PC-9 (cell line): ENCODE data around the gene MACROD2. TPM values are rescaled to one million over a fixed set of nuclear protein-coding genes. Genes with fewer than 3 reads are reported as not detected.

ENCODE experiments used
- BruUV-seq: library from RNA; stranded (reverse); fragments of 400-500 nt; replicated peaks from 2 replicates; lab custom pipeline; 2021; lab: Mats Ljungman, UMichigan
- CTCF ChIA-PET: fragments of 300-600 bp; sonication (Branson Sonifier 250); formaldehyde crosslinking; loops from one replicate; lab custom pipeline; 2022; ENCODE audit warnings: antibody characterized with exemption; lab: Charles Lee
- POLR2A ChIA-PET: fragments of 300-600 bp; sonication (Branson Sonifier 250); formaldehyde crosslinking; loops from one replicate; lab custom pipeline; 2022; ENCODE audit warnings: antibody characterized with exemption; ENCODE audit not compliant: unreplicated experiment; lab: Charles Lee
- DNase-seq, 2 experiments: peaks; one replicate each; pipeline versions ENCODE4 v3.0.0 to v3.0.0-alpha.2; 2015 to 2022; ENCODE audit warnings: mixed read lengths in 1 of 2
- H2AFZ ChIP-seq: fragments of 200-600 bp; sonication (generic); 2 replicates; pipeline ENCODE4 v1.8.1; 2017; ENCODE audit warnings: antibody characterized with exemption
- H3F3A ChIP-seq: fragments of 200-600 bp; sonication (generic); 2 replicates; pipeline ENCODE4 v1.8.1; 2017; ENCODE audit warnings: antibody characterized with exemption, mild to moderate bottlenecking, low read depth; ENCODE audit not compliant: insufficient read depth
- H3K27ac ChIP-seq: fragments of 200-600 bp; sonication (generic); 2 replicates; pipeline ENCODE4 v1.6.1; 2016; ENCODE audit warnings: mixed run types
- H3K27me3 ChIP-seq: fragments of 200-600 bp; sonication (generic); 2 replicates; pipeline ENCODE4 v1.6.1; 2016; ENCODE audit warnings: low read depth, mixed run types; ENCODE audit not compliant: insufficient read depth
- H3K36me3 ChIP-seq: fragments of 200-600 bp; sonication (generic); 2 replicates; pipeline ENCODE4 v1.6.1; 2016; ENCODE audit warnings: low read depth, mixed run types
- H3K4me1 ChIP-seq: fragments of 200-600 bp; sonication (generic); replicated peaks from 2 replicates; pipeline ENCODE4 v1.6.1; 2016; ENCODE audit warnings: mixed run types; ENCODE audit not compliant: insufficient read depth
- H3K4me2 ChIP-seq: fragments of 200-600 bp; sonication (generic); 2 replicates; pipeline ENCODE4 v1.6.1; 2017; ENCODE audit warnings: mixed run types
- H3K4me3 ChIP-seq: fragments of 200-600 bp; sonication (generic); 2 replicates; pipeline ENCODE4 v1.6.1; 2016; ENCODE audit warnings: mixed run types
- H3K79me2 ChIP-seq: fragments of 200-600 bp; sonication (generic); 2 replicates; pipeline ENCODE4 v1.6.1; 2017; ENCODE audit warnings: low read depth, mixed run types
- H3K9me2 ChIP-seq: fragments of 200-600 bp; sonication (generic); 2 replicates; pipeline ENCODE4 v1.8.1; 2017; ENCODE audit warnings: mild to moderate bottlenecking; ENCODE audit not compliant: insufficient read depth
- H3K9me3 ChIP-seq: fragments of 200-600 bp; sonication (generic); 2 replicates; pipeline ENCODE4 v1.8.1; 2016; ENCODE audit warnings: low read depth; ENCODE audit not compliant: insufficient read depth
- H4K20me1 ChIP-seq: fragments of 200-600 bp; sonication (generic); 2 replicates; pipeline ENCODE4 v1.8.1; 2017; ENCODE audit not compliant: insufficient read depth
- EZH2 ChIP-seq: fragments of 200-600 bp; sonication (generic); IDR thresholded peaks from 2 replicates; pipeline ENCODE4 v1.8.0; 2017; ENCODE audit warnings: antibody characterized with exemption, low read depth
- intact Hi-C: fragments of 100-400 bp; cut with micrococcal nuclease; formaldehyde crosslinking; loops from one replicate; pipeline ENCODE4 v1.10.0; 2022; ENCODE audit not compliant: unreplicated experiment
- total RNA-seq: library from RNA; stranded (reverse); gene quantifications from 2 replicates; pipeline ENCODE4 v1.2.3, GENCODE V29; 2021
- TF ChIP-seq, protein P1 (sequence below): fragments of 200-600 bp; sonication (generic); conservative IDR thresholded peaks from 2 replicates; pipeline ENCODE4 v1.6.1; 2017; ENCODE audit warnings: mixed run types, antibody characterized with exemption, mild to moderate bottlenecking, moderate library complexity

Gene MACROD2
- total RNA-seq, 1 experiment from 2014 or later: 11.4 TPM

DNA sequence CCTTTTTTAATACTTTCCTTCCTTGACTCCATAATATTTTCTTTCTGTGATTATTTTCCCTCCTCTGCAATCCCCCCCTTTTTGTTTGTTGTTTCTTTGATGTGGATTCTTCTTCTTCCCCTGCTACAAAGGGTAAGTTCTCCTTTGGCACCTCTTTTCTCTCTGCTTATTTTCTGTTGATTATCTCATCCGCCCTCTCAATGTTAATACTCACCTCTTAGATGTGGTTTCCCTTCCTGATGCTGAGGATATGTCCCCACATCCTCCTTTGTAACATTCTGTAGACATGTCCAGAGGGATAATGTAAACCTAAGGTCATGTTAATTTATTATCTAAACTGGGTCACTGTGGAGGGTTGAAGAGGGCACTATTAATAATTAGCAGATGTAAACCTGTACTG lies 324.4 kb downstream of the MACROD2 start:
- Histone ChIP-seq H3K27me3 (no peaks in the 10 kb centered on the region), H3K27ac (no peak overlapping the region), H3K4me2 (no peak overlapping the region), H3K9me3 (no peaks in the 10 kb centered on the region), H2AFZ (no peak overlapping the region), H4K20me1 (no peaks in the 10 kb centered on the region), H3K4me3 (no peak overlapping the region), H3K4me1 (no peaks in the 10 kb centered on the region), H3K36me3 (no peaks in the 10 kb centered on the region), H3K79me2 (no peaks in the 10 kb centered on the region), H3F3A (no peaks in the 10 kb centered on the region), H3K9me2 (no peaks in the 10 kb centered on the region)
- no peak for DNase-seq
- ChIA-PET CTCF (no interaction called here), POLR2A (no interaction called here)
- TF ChIP-seq, protein P1, sequence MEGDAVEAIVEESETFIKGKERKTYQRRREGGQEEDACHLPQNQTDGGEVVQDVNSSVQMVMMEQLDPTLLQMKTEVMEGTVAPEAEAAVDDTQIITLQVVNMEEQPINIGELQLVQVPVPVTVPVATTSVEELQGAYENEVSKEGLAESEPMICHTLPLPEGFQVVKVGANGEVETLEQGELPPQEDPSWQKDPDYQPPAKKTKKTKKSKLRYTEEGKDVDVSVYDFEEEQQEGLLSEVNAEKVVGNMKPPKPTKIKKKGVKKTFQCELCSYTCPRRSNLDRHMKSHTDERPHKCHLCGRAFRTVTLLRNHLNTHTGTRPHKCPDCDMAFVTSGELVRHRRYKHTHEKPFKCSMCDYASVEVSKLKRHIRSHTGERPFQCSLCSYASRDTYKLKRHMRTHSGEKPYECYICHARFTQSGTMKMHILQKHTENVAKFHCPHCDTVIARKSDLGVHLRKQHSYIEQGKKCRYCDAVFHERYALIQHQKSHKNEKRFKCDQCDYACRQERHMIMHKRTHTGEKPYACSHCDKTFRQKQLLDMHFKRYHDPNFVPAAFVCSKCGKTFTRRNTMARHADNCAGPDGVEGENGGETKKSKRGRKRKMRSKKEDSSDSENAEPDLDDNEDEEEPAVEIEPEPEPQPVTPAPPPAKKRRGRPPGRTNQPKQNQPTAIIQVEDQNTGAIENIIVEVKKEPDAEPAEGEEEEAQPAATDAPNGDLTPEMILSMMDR: no peak
- TF ChIP-seq EZH2: no peak
- BruUV-seq: no TSS peak
- intact Hi-C loops: no loop called here

DNA sequence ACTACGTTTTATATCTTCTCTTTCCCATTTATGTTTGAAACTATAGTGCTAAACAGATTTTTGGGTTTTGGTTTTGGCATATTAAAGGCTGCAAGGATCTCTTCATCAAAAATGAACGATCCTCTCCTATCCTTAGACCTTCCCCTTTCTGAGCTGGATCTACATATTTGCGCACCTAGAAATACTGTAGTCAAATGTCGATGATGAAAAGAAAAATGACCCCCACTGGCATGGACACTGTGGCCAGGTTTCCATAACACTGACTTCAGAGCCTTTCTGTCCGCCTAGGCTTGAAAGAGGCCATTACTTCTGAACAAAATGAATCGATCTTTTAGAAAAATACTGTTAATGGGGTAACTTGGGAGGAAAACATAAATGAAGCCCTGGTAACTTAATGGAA lies 336.3 kb downstream of the MACROD2 start:
- H3K4me3 ChIP-seq: no peak overlapping the region
- no peaks in the 10 kb centered on the region for H3F3A ChIP-seq
- intact Hi-C loops: loop anchor here (10.0 kb wide), 1 partner anchor 253 kb away; no protein-coding TSS in a partner anchor
- no peaks in the 10 kb centered on the region for H3K36me3 ChIP-seq
- H3K79me2 ChIP-seq: no peaks in the 10 kb centered on the region
- no peaks in the 10 kb centered on the region for H3K9me2 ChIP-seq
- CTCF ChIA-PET: no interaction called here
- peaks cover 8% of the 10 kb centered on the region; the same call in 1 of the 2 replicates for H3K4me1 ChIP-seq
- no peak overlapping the region for H2AFZ ChIP-seq
- no peaks in the 10 kb centered on the region for H4K20me1 ChIP-seq
- BruUV-seq: no TSS peak
- H3K27me3 ChIP-seq: no peaks in the 10 kb centered on the region
- POLR2A ChIA-PET: no interaction called here
- no peak overlapping the region for H3K27ac ChIP-seq
- no peaks in the 10 kb centered on the region for H3K9me3 ChIP-seq
- TF ChIP-seq, protein P1: no peak
- no peak for TF ChIP-seq EZH2
- H3K4me2 ChIP-seq: no peak overlapping the region
- no peak for DNase-seq

DNA sequence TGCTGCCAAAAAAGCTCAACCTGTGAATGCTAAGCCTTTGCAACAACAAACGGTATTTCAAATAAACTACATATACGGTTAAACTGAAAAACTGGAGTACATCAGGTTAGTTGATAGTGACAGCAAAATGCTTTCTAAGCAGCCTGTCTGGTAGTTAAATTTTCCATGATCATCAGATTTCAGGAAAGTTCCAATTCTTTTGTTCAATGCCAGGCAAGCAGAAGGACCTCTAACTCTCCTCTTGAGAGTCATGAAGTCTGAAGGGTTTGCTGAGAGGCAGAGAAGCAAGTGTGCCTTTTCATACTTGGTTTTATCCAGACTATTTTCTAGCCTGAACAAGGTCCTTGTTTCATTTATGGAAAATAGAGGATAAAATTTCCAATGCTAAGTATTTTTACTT lies 337.6 kb downstream of the MACROD2 start:
- H3K4me1 ChIP-seq: peaks cover 8% of the 10 kb centered on the region; the same call in 1 of the 2 replicates
- no peak overlapping the region for H3K4me3 ChIP-seq
- H4K20me1 ChIP-seq: no peaks in the 10 kb centered on the region
- H3F3A ChIP-seq: no peaks in the 10 kb centered on the region
- no peaks in the 10 kb centered on the region for H3K79me2 ChIP-seq
- TF ChIP-seq, protein P1: no peak
- TF ChIP-seq EZH2: no peak
- intact Hi-C loops: loop anchor here (10.0 kb wide), 1 partner anchor 252 kb away; no protein-coding TSS in a partner anchor
- no peak overlapping the region for H3K4me2 ChIP-seq
- ChIA-PET CTCF (no interaction called here), POLR2A (no interaction called here)
- H2AFZ ChIP-seq: no peak overlapping the region
- no peak overlapping the region for H3K27ac ChIP-seq
- BruUV-seq: no TSS peak
- H3K9me2 ChIP-seq: no peaks in the 10 kb centered on the region
- no peak for DNase-seq
- H3K27me3 ChIP-seq: no peaks in the 10 kb centered on the region
- H3K9me3 ChIP-seq: no peaks in the 10 kb centered on the region
- H3K36me3 ChIP-seq: no peaks in the 10 kb centered on the region
